Measurements from ENCODE around the gene RELT. TPM values are rescaled to one million over a fixed set of nuclear protein-coding genes. Genes with fewer than 3 reads are reported as not detected.

Gene RELT
- total RNA-seq, 2 experiments from 2014 or later: 26.6 to 29.6 TPM

DNA sequence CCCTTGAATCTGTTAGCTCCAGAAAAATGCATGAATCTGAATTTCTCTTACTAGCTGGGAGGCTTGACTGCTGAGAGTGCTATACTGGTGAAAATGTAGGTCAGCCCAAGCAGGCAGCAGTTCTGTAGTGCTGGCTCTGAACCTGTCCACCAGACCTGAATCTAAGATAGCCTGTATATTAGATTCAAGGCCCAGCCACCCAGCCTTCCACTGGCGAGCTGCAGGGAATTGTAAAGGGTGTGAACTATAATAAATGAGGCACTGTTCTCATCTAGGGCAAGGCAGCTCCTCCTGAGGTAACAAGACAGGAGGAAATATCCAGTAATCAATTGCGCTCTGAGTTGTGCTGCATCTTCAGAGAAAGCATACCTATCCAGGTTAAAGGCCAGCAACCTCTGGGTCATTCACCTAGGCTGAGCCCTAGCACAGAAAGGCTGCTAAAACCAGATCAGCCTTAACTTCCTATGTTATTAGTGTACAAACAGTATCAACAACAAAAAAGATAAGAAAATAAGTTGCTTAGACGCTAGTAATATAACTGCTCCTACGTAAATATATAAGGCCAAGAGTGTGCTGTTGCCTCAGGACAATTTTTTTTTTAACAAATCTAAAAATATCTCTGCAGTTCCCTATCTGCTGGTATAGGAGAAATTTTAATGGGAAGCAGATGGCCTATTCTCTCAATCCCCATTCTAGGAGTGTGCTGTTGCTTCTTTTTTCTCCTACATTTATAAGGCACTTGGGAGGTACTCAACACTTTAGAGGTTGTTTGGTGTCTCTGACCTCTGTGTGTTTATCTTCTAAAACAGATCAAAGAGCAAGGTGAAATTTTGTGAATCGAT, 63.0 kb downstream of the RELT start:
- Mint-ChIP-seq H3K27ac (no peak overlapping the region), H3K4me3 (no peak overlapping the region), H3K4me1 (ENCODE audit: low read depth) (peaks cover 3% of the 10 kb centered on the region), H3K27me3 (no peaks in the 10 kb centered on the region), H3K36me3 (ENCODE audit: low read depth) (peaks cover 4% of the 10 kb centered on the region), H3K9me3 (no peaks in the 10 kb centered on the region)
- ATAC-seq (no peak), DNase-seq (no peak)
- CTCF ChIA-PET: no interaction called here
- intact Hi-C loops (cut with micrococcal nuclease): no loop called here
- TF ChIP-seq, protein P1, sequence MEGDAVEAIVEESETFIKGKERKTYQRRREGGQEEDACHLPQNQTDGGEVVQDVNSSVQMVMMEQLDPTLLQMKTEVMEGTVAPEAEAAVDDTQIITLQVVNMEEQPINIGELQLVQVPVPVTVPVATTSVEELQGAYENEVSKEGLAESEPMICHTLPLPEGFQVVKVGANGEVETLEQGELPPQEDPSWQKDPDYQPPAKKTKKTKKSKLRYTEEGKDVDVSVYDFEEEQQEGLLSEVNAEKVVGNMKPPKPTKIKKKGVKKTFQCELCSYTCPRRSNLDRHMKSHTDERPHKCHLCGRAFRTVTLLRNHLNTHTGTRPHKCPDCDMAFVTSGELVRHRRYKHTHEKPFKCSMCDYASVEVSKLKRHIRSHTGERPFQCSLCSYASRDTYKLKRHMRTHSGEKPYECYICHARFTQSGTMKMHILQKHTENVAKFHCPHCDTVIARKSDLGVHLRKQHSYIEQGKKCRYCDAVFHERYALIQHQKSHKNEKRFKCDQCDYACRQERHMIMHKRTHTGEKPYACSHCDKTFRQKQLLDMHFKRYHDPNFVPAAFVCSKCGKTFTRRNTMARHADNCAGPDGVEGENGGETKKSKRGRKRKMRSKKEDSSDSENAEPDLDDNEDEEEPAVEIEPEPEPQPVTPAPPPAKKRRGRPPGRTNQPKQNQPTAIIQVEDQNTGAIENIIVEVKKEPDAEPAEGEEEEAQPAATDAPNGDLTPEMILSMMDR (IDR thresholded peaks at IDR 0.05): no peak
- POLR2A ChIA-PET: no interaction called here

DNA sequence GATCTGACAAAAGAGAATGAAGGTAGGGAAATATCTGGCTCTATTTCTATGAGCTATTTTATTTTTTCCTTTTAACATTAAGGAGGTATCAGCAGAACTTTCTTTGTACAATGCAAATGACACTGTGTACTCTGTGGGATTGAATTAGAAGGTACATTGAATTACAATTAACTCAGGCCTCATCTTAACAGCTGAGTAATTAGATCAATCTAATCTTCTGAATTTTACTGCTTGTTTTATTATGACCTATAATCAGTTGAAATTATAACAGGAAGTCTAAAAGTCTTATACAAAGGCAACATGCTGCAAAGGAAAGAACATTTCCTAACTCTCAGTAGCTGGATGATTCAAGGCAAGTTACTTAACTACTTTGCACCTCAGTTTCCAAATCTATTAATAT, 69.8 kb downstream of the RELT start:
- CTCF ChIA-PET: interaction anchor here (1.4 to 1.6 kb wide), 3 partner anchors 33 to 179 kb away, joined by 3 to 5 read pairs (median 3); no protein-coding TSS in a partner anchor
- no peaks in the 10 kb centered on the region for H3K27me3 Mint-ChIP-seq
- intact Hi-C loops (cut with micrococcal nuclease): no loop called here
- DNase-seq (no peak), ATAC-seq (no peak)
- H3K36me3 Mint-ChIP-seq (ENCODE audit: low read depth): peaks cover 4% of the 10 kb centered on the region
- TF ChIP-seq, protein P1 (IDR thresholded peaks at IDR 0.05): no peak
- H3K4me3 Mint-ChIP-seq: no peak overlapping the region
- H3K4me1 Mint-ChIP-seq (ENCODE audit: low read depth): peaks cover 3% of the 10 kb centered on the region
- POLR2A ChIA-PET: no interaction called here
- no peaks in the 10 kb centered on the region for H3K9me3 Mint-ChIP-seq
- H3K27ac Mint-ChIP-seq: no peak overlapping the region

DNA sequence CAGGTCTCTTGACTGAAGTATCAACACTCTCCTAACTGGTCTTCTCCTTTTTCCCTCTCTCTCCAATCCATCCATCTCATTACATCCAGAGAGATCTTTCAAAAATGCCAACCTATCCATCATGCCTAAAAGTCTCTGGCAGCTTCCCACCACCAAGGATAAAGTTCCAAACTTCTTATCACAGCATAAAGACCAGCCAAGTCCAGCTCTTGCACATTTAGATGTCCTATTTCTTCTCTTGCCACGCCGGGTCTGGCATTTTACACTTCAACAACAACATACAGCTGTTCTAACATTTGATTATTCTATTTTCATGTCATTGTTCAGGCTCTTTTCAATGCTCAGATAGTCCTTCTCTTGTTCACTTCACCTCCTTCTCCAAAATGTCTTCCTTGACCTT, 70.6 kb downstream of the RELT start:
- no peak overlapping the region for H3K4me3 Mint-ChIP-seq
- no peaks in the 10 kb centered on the region for H3K4me1 Mint-ChIP-seq (ENCODE audit: low read depth)
- no peaks in the 10 kb centered on the region for H3K27me3 Mint-ChIP-seq
- intact Hi-C loops (cut with micrococcal nuclease): no loop called here
- no peaks in the 10 kb centered on the region for H3K9me3 Mint-ChIP-seq
- TF ChIP-seq, protein P1 (IDR thresholded peaks at IDR 0.05): no peak
- ChIA-PET CTCF (interaction anchor here (1.4 to 1.6 kb wide), 3 partner anchors 32 to 179 kb away, joined by 3 to 5 read pairs (median 3); no protein-coding TSS in a partner anchor), POLR2A (no interaction called here)
- DNase-seq (no peak), ATAC-seq (no peak)
- H3K36me3 Mint-ChIP-seq (ENCODE audit: low read depth): peaks cover 1% of the 10 kb centered on the region
- no peak overlapping the region for H3K27ac Mint-ChIP-seq

Other genes starting within 250 kb of the RELT start
- 10 to 100 TPM; 23.6 to 24.8 TPM for gene FCHSD2, start 234.1 kb upstream of the RELT start, total RNA-seq
- gene P2RY2, start 158.1 kb upstream of the RELT start, total RNA-seq: not detected
- not detected for gene P2RY6, start 104.1 kb upstream of the RELT start, total RNA-seq
- under 1 TPM; 0.07 to 0.41 TPM for gene ARHGEF17, start 68.1 kb upstream of the RELT start, total RNA-seq
- 10 to 100 TPM; 13.0 to 14.2 TPM for gene FAM168A, start 221.7 kb downstream of the RELT start, total RNA-seq

All from activated CD8-positive, alpha-beta T cell treated with anti-CD3 and anti-CD28 coated beads for 36 hours (primary cell).